ENCODE measurements around the gene MAGI1. TPM values are rescaled to one million over a fixed set of nuclear protein-coding genes. Genes with fewer than 3 reads are reported as not detected.

MAGI1 gene
- total RNA-seq, 1 experiment from 2014 or later = 38.6 TPM

GRCh38 chr3:66076861-66077470 lies 38.2 kb upstream of the MAGI1 start:
- Histone ChIP-seq H3K9me2 (ENCODE audit: insufficient read depth) (no peaks in the 10 kb centered on the region), H2AFZ (ENCODE audit: low read depth, low read length, poor library complexity, severe bottlenecking) (no peak overlapping the region), H4K20me1 (ENCODE audit: insufficient read depth) (no peaks in the 10 kb centered on the region), H3K79me2 (ENCODE audit: insufficient read depth, low read length) (no peaks in the 10 kb centered on the region), H3K27me3 (ENCODE audit: insufficient read depth, low read length) (no peaks in the 10 kb centered on the region), H3K36me3 (ENCODE audit: control insufficient read depth in 1 of 2, insufficient read depth in 2 of 2, low read length in 2 of 2) (no peaks in the 10 kb centered on the region), H3K4me3 (replicated peaks in 1 of 2; ENCODE audit: low read depth in 1 of 2, low read length in 2 of 2) (no peak overlapping the region), H3K27ac (ENCODE audit: low read depth, low read length) (no peak overlapping the region), H3K4me2 (ENCODE audit: low read length) (no peak overlapping the region), H3K9ac (ENCODE audit: low read length) (no peak overlapping the region), H3K4me1 (ENCODE audit: control insufficient read depth in 1 of 2, insufficient read depth in 2 of 2, low read length in 2 of 2) (0 out of 4 replicates have a peak, but pooled peaks cover 0 to 4% of the 10 kb centered on the region in 2 experiments), H3K9me3 (ENCODE audit: control insufficient read depth in 1 of 2, insufficient read depth in 1 of 2, low read depth in 1 of 2, low read length in 2 of 2) (no peaks in the 10 kb centered on the region)
- TF ChIP-seq YY1 (IDR thresholded peaks at IDR 0.05; ENCODE audit: extremely low read depth, insufficient replicate concordance, low read depth, low read length) (no peak), ATF3 (IDR thresholded peaks at IDR 0.05) (no peak), CBX3 (IDR thresholded peaks at IDR 0.05; ENCODE audit: low read depth) (no peak), ELF1 (IDR thresholded peaks at IDR 0.05; ENCODE audit: borderline replicate concordance, low read depth) (no peak), FOSL1 (IDR thresholded peaks at IDR 0.05; ENCODE audit: low read depth) (no peak), RAD21 (IDR thresholded peaks at IDR 0.05; ENCODE audit: low read depth) (no peak), TCF7L2 (IDR thresholded peaks at IDR 0.05; ENCODE audit: borderline replicate concordance, extremely low read depth, insufficient read depth, insufficient read length) (no peak), SP1 (IDR thresholded peaks at IDR 0.05; ENCODE audit: low read depth) (no peak), CTCF (IDR thresholded peaks at IDR 0.05 in 2 of 3, conservative IDR thresholded peaks at IDR 0.05 in 1 of 3; ENCODE audit: borderline replicate concordance in 1 of 3, insufficient read depth in 1 of 3, low read depth in 2 of 3, low read length in 2 of 3) (no peak), ZBTB33 (IDR thresholded peaks at IDR 0.05; ENCODE audit: extremely low read depth, insufficient replicate concordance, low read length) (no peak)
- BruUV-seq (replicated peaks) = no TSS peak
- RAD21 ChIA-PET (ENCODE audit: low non-redundant PET in 1 of 2, low total read pairs in 2 of 2, uncharacterized antibody in 2 of 2, unreplicated experiment in 2 of 2) = no interaction called here
- DNase-seq (ENCODE audit: low read depth, low spot score) = no peak
- POLR2A ChIA-PET = no interaction called here
- CTCF ChIA-PET = no interaction called here
- intact Hi-C loops (cut with micrococcal nuclease) = no loop called here
- no peak for ATAC-seq
